Measurements from ENCODE around the gene EMC1. TPM values are rescaled to one million over a fixed set of nuclear protein-coding genes. Genes with fewer than 3 reads are reported as not detected.
"Not testable (repeated sequence)": the region's sequence is repeated elsewhere in the genome, so short reads cannot be mapped to it uniquely, and the experiment has no call there.

The EMC1 gene
- total and polyA plus RNA-seq, 9 donors, result 15.0 to 53.9 (median 34.4) TPM

DNA sequence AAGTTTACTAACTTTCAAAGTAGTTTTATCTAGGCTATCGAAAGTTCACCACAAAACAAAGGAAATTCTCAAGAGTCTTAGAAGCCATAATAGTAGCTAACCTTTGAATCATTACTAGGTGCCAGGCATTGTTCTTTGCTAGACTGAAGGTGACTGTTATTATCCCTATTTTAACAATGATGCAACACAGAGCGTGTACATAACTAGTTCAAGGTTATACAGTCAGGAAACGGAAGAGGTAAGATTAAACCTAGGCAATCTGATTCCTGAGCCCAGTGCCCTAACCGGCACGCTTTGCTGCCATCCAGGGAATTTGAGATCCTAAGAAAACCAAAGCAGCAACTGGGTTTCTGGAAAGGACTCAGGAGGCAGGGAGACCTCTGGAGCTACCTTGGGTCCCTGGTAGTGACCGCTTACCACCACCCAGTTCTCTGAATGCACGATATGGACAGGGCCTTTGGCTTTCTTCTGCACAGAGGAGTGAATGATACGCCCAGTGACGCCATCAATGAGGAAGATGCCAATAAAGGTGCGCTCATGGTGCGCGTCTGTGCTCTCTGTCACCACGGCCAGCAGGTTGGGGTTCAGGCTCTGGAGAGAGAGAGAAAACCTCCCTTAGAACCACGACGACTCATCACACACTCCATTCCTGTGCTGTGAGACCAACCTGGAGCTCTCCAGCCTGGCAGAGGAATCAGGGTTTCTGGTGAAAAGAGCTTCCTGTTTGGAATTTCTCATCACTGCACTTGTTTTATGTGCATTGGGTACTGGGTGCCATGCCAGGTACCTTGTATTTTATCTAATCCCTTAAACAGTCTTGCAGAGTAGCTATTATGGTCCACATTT lies 28.1 kb downstream of the EMC1 start:
- Histone ChIP-seq H3K36me3 (no peaks in the 10 kb centered on the region), H3K9me3 (no peaks in the 10 kb centered on the region), H3K4me1 (ENCODE audit: insufficient read depth) (no peaks in the 10 kb centered on the region), H3K27me3 (no peaks in the 10 kb centered on the region), H3K4me3 (no peak overlapping the region), H3K27ac (no peak overlapping the region)
- no peak for DNase-seq
- TF ChIP-seq EP300 (IDR thresholded peaks at IDR 0.05), result no peak
- no peak for TF ChIP-seq POLR2A (IDR thresholded peaks at IDR 0.05)
- no peak for TF ChIP-seq CTCF (IDR thresholded peaks at IDR 0.05)
- intact Hi-C loops (cut with DNase I), result no loop called here
- WGBS, 3 donors, result 84% methylated on average over 15 of the region's 15 CpGs

DNA sequence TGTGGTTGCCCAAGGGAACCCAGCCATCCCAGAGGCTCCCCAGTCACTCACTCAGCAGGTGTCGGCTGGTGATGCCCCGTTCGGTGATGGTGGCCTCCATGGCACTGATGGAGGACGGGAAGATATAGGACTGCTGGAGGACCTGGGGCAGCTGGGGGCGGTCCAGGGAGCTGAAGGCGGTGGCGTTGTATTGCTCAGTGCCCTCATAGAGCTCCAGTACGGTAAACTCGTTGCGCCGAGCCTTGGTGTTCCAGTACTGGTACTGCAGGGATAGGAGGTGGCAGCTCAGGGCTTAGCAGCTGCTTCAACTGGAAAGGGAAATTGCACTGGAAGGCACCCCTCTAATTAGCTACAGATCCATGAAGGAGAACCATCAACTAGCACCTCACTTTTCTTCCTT lies 28.8 kb downstream of the EMC1 start:
- TF ChIP-seq POLR2A (IDR thresholded peaks at IDR 0.05) (no peak), CTCF (IDR thresholded peaks at IDR 0.05) (no peak), EP300 (IDR thresholded peaks at IDR 0.05) (no peak)
- intact Hi-C loops (cut with DNase I), result no loop called here
- H3K36me3 ChIP-seq, result no peaks in the 10 kb centered on the region
- H3K9me3 ChIP-seq, result no peaks in the 10 kb centered on the region
- H3K27me3 ChIP-seq, result no peaks in the 10 kb centered on the region
- DNase-seq, result no peak
- 91 to 98% (median 95%) methylated on average over 11 of the region's 11 CpGs for WGBS, 3 donors
- no peak overlapping the region for H3K27ac ChIP-seq
- no peaks in the 10 kb centered on the region for H3K4me1 ChIP-seq (ENCODE audit: insufficient read depth)
- no peak overlapping the region for H3K4me3 ChIP-seq

- TF ChIP-seq POLR2A (IDR thresholded peaks at IDR 0.05), result no peak
- peak in 1 of 5 donors; percentile 29 for DNase-seq
- intact Hi-C loops (cut with DNase I), result no loop called here
- WGBS, 3 donors, result 37 to 45% (median 42%) methylated on average over 7 of the region's 7 CpGs
- Histone ChIP-seq H3K27ac (no peak overlapping the region), H3K4me3 (no peak overlapping the region), H3K27me3 (no peaks in the 10 kb centered on the region), H3K9me3 (no peaks in the 10 kb centered on the region), H3K36me3 (no peaks in the 10 kb centered on the region), H3K4me1 (ENCODE audit: insufficient read depth) (no peaks in the 10 kb centered on the region)
These were observed 30.3 kb downstream of the EMC1 start for GRCh38 chr1:19220991-19221390.

DNA sequence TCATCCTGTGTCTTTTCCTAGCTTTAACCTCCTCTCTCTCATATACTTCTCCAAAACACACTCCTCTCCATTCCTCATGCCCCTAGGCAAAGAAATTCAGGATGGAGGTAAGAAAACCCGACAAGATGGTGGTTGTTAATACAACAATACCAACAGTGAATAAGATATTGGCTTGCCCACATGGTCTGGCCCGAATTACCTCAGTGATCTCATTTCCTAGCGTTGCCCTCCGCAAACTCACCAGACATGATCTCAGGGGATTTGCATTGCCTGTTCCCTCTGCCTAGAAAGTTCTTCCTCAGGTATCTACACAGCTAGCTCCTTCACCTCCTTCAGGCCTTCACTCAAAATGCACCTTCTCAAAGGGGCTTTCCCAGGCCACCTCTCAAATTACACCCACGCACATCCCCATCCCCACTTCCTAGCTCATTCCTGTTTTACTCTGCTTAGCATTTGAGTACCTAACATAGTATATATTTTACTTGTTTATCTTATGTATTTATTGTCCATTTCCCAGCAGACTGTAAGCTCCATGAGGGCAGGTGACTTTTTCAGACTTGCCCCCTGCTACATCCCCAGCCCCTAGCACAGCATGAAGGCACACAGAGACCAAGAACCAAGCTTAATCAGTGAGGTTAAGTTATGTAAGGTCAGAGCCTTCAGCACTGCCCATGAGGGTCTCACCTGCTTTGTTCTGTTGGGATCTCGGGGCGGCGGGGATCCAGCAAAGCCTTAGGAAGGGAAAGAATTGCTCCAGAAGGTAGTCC lies 31.1 kb downstream of the EMC1 start:
- intact Hi-C loops (cut with DNase I), result no loop called here
- H3K4me1 ChIP-seq (ENCODE audit: insufficient read depth), result no peaks in the 10 kb centered on the region
- WGBS, 3 donors, result 90 to 93% (median 91%) methylated on average over 8 of the region's 8 CpGs
- H3K36me3 ChIP-seq, result no peaks in the 10 kb centered on the region
- H3K9me3 ChIP-seq, result no peaks in the 10 kb centered on the region
- TF ChIP-seq CTCF (IDR thresholded peaks at IDR 0.05) (no peak), EP300 (IDR thresholded peaks at IDR 0.05) (no peak), POLR2A (IDR thresholded peaks at IDR 0.05) (no peak)
- H3K4me3 ChIP-seq, result no peak overlapping the region
- no peak overlapping the region for H3K27ac ChIP-seq
- no peaks in the 10 kb centered on the region for H3K27me3 ChIP-seq
- DNase-seq, result no peak

DNA sequence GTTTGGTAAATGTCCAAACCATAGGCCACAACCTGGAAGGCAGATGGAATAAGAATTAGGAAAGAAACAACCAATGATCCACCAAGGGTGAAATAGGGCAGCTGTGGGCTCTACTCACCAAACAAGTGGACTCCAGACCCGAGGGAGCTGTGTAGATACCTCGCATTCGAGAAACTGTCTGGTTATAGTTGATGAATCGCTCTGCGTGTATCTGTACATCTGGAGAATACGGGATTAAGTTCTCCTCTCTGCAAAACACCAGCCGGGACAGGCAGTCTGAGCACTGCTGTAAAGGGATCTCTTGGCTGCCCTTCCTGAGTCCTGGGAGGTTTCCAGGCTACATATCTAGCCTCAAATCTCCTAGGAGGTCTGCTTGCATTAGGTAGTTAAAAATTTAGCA lies 31.9 kb downstream of the EMC1 start:
- DNase-seq, result no peak
- intact Hi-C loops (cut with DNase I), result no loop called here
- TF ChIP-seq POLR2A (IDR thresholded peaks at IDR 0.05) (no peak), EP300 (IDR thresholded peaks at IDR 0.05) (no peak), CTCF (IDR thresholded peaks at IDR 0.05) (no peak)
- no peaks in the 10 kb centered on the region for H3K9me3 ChIP-seq
- H3K4me1 ChIP-seq (ENCODE audit: insufficient read depth), result no peaks in the 10 kb centered on the region
- H3K36me3 ChIP-seq, result no peaks in the 10 kb centered on the region
- WGBS, 3 donors, result 81 to 83% (median 81%) methylated on average over 7 of the region's 7 CpGs
- H3K27me3 ChIP-seq, result no peaks in the 10 kb centered on the region
- no peak overlapping the region for H3K27ac ChIP-seq
- no peak overlapping the region for H3K4me3 ChIP-seq

GRCh38 chr1:19216585-19216984 lies 34.7 kb downstream of the EMC1 start:
- intact Hi-C loops (cut with DNase I); DNase-seq; H3K4me3 ChIP-seq; H3K27me3 ChIP-seq; H3K9me3 ChIP-seq; H3K4me1 ChIP-seq (ENCODE audit: insufficient read depth); H3K27ac ChIP-seq; H3K36me3 ChIP-seq: not testable (repeated sequence)
- 92 to 93% (median 93%) methylated on average over 4 of the region's 4 CpGs for WGBS, 3 donors

Measured in ovary (tissue), 9 donors.